Neutrophil (primary cell): ENCODE results near the gene MAPK12.
A peak's percentile ranks its signal among the peaks of the same experiment; 100 is the strongest.

Source experiments
- H3K27ac ChIP-seq: fragments of 200-600 bp; sonication (generic); 2 replicates; pipeline ENCODE4 v1.5.1; 2016; ENCODE audit warnings: mild to moderate bottlenecking, moderate library complexity
- H3K27me3 ChIP-seq: fragments of 200-600 bp; sonication (generic); 2 replicates; pipeline ENCODE4 v1.6.0; 2016; ENCODE audit warnings: mild to moderate bottlenecking
- H3K36me3 ChIP-seq: fragments of 200-600 bp; sonication (generic); 2 replicates; pipeline ENCODE4 v1.5.1; 2017
- H3K4me1 ChIP-seq, 2 experiments: fragments of 200-600 bp in 1 of 2; sonication (generic) in 1 of 2; 1 replicate in 1 of 2; 2 replicates in 1 of 2; pipeline versions ENCODE4 v1.5.1 to v1.6.1; 2013 to 2016; ENCODE audit warnings: low read depth in 1 of 2, low read length in 1 of 2, mild to moderate bottlenecking in 1 of 2, moderate library complexity in 1 of 2; ENCODE audit not compliant: control insufficient read depth in 1 of 2, insufficient read depth in 1 of 2
- H3K4me3 ChIP-seq, 2 experiments: fragments of 200-600 bp in 1 of 2; sonication (generic) in 1 of 2; 1 replicate in 1 of 2; 2 replicates in 1 of 2; pipeline ENCODE4 v1.5.1; 2013 to 2016; ENCODE audit warnings: low read depth in 1 of 2, low read length in 1 of 2, mild to moderate bottlenecking in 1 of 2, moderate library complexity in 1 of 2
- H3K9me3 ChIP-seq: fragments of 200-600 bp; sonication (generic); 2 replicates; pipeline ENCODE4 v1.5.1; 2016
- TF ChIP-seq, protein P1 (sequence below): fragments of 200-600 bp; sonication (generic); IDR thresholded peaks from 2 replicates; pipeline ENCODE4 v1.5.1; 2016; ENCODE audit warnings: antibody characterized with exemption

Gene MAPK12

DNA sequence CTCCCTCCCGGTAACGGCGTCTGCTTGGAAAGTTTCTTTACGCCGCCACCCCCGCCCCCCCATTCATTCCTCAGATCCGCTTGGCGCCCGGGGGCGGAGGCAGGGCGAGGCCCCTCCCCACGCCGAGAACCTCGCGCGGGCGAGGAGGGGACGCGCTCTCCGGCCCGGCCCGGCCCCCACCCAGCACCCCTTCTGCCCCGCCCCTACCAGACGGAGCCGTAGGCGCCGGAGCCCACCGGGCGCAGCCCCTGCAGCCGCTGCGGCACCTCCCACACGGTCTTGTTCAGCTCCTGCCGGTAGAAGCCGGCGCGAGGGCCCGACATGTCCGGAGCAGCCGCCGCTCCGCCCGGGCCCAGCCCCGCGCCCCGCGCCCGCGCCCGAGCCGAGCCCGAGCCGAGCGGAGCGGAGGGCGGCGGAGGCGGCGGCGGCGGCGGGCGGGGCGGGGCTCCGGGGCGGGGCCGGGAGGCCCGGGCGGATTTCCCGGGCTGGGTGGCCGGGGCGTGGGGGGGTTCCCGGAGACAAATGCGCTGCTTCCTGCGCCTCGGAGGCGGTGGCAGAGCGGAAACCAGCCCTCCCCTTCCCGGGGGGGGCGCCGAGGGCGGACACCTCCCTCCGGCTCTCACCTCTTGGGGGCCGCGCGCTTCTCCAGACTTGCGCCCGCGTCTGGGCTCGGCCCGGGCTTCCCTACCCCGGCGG lies 8.6 kb upstream of the MAPK12 start, which contains the start of gene MAPK11:
Gene MAPK11, minus strand, starts transcription at position 411 of the 696 bp plus-strand sequence. Its CDS starts 88 bp downstream, at position 323.
- no peaks in the 10 kb centered on the region for H3K36me3 ChIP-seq
- no peaks in the 10 kb centered on the region for H3K9me3 ChIP-seq
- TF ChIP-seq, protein P1, sequence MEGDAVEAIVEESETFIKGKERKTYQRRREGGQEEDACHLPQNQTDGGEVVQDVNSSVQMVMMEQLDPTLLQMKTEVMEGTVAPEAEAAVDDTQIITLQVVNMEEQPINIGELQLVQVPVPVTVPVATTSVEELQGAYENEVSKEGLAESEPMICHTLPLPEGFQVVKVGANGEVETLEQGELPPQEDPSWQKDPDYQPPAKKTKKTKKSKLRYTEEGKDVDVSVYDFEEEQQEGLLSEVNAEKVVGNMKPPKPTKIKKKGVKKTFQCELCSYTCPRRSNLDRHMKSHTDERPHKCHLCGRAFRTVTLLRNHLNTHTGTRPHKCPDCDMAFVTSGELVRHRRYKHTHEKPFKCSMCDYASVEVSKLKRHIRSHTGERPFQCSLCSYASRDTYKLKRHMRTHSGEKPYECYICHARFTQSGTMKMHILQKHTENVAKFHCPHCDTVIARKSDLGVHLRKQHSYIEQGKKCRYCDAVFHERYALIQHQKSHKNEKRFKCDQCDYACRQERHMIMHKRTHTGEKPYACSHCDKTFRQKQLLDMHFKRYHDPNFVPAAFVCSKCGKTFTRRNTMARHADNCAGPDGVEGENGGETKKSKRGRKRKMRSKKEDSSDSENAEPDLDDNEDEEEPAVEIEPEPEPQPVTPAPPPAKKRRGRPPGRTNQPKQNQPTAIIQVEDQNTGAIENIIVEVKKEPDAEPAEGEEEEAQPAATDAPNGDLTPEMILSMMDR: no peak
- peak within 1 kb of the TSS in 1 of 2 experiments; percentile 45 for H3K4me3 ChIP-seq
- H3K27me3 ChIP-seq: peaks cover 93% of the 10 kb centered on the region
- H3K27ac ChIP-seq: no peak within 1 kb of the TSS
- H3K4me1 ChIP-seq: peaks cover 0 to 23% of the 10 kb centered on the region in 2 experiments

DNA sequence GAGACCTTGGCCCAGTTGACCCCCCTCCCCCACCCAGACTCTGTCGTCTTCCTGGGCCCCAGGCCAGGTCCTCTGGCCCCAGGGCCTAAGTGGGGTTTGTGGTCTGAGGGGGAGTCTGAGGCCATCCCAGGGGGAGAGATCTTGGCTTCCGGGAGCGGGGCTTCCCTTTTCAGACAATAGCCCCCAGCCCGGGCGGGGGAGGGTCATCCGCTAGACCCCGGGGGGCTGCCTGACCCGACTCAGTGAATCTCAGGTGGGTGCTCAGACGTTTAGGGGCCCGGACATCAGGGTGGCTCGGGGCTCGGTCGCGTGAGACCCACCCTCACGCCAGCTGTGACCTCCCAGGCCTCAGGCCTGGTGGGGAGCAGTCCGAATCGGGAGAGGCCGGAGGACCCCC lies 8.1 kb upstream of the MAPK12 start:
- no peak overlapping the region for H3K27ac ChIP-seq
- H3K4me3 ChIP-seq: peak overlapping the region in 1 of 2 experiments; percentile 45
- peaks cover 0 to 23% of the 10 kb centered on the region in 2 experiments for H3K4me1 ChIP-seq
- H3K27me3 ChIP-seq: peaks cover 98% of the 10 kb centered on the region
- TF ChIP-seq, protein P1: no peak
- no peaks in the 10 kb centered on the region for H3K9me3 ChIP-seq
- H3K36me3 ChIP-seq: no peaks in the 10 kb centered on the region

DNA sequence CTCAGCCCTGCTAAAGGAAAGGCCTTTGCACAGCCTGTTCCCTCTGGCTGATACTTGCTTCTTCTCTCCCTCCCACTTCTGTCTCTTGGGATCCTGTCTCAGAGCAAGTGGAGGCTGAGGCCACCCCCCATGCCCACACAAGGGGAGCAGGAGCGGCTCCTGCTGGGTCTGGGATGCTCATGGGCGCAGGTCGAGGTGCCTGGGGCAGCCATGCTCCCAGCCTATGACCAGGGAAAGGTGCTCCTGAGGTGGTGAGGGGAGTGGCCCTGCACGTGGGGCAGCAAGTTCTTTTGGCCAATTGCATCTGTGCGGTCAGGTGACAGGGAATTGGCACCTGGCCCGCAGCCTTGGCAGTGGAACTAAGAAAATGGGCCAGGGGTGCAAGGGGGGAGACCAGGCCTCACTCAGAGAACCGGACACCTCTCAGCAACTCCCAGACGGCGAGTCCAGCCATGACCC lies 7.2 kb upstream of the MAPK12 start:
- H3K27me3 ChIP-seq: peaks cover 100% of the 10 kb centered on the region
- H3K9me3 ChIP-seq: no peaks in the 10 kb centered on the region
- H3K4me1 ChIP-seq: peaks cover 0 to 23% of the 10 kb centered on the region in 2 experiments
- H3K4me3 ChIP-seq: no peak overlapping the region
- H3K36me3 ChIP-seq: no peaks in the 10 kb centered on the region
- TF ChIP-seq, protein P1: no peak
- H3K27ac ChIP-seq: no peak overlapping the region

DNA sequence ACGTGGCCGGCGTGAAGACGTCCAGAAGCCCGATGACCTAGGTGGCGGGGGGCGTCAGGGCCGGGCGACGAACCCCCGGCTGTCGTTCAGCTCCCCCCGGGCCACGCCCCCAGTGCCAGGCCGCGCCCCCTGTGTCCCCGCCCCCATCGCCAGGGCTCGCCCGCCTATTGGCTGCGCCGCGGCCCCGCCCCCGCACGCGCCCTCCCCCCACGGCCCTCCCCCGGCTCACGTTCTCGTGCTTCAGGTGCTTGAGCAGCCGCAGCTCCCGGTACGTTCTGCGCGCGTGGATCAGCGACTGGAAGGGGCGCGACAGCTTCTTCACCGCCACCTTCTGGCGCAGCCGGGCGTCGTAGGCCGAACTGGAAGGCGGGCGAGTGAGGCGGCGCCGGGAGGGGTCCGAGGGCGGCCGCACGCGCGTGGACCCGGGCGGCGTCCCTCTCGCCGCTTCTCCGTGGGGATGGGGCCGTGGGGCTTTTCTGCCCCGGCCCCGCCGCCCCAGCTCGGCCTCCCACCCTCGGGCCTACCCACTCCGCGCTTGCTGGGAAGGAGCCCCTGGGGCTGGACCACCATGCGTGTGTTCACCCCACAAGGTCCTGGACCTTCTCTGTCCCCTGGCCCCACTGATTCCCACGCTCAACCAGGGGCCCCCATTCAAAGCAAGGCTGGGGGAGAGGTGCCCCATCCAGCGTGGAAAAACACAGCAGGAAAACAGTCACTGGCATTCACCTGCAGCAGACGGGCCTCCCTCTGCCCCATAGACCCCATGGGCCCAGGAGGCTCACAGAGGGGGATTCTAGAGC lies 6.3 kb upstream of the MAPK12 start:
- Histone ChIP-seq H3K36me3 (no peaks in the 10 kb centered on the region), H3K4me3 (no peak overlapping the region), H3K4me1 (peaks cover 0 to 23% of the 10 kb centered on the region in 2 experiments), H3K9me3 (no peaks in the 10 kb centered on the region), H3K27me3 (peaks cover 100% of the 10 kb centered on the region), H3K27ac (no peak overlapping the region)
- TF ChIP-seq, protein P1: no peak

DNA sequence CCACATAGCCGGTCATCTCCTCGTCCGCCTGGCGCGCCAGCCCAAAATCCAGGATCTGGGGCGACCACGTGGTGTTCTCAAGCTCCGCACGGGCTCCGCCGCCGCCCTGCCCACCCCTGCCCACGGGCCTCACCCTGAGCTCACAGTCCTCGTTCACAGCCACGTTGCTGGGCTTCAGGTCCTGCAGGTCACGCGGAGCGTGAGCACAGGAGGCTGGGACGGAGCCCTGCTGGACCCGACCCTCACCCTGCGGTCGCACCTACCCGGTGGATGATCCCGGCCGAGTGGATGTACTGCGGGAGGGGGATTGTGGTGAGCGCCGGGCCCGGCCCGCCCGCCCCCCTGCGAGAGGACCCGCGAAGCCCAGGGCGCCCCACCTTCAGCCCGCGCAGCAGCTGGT lies 5.5 kb upstream of the MAPK12 start:
- TF ChIP-seq, protein P1: no peak
- Histone ChIP-seq H3K4me1 (peaks cover 0 to 23% of the 10 kb centered on the region in 2 experiments), H3K9me3 (no peaks in the 10 kb centered on the region), H3K4me3 (no peak overlapping the region), H3K36me3 (no peaks in the 10 kb centered on the region), H3K27ac (no peak overlapping the region), H3K27me3 (peaks cover 100% of the 10 kb centered on the region)
